ENCODE results near the gene NID2. TPM values are rescaled to one million over a fixed set of nuclear protein-coding genes. Genes with fewer than 3 reads are reported as not detected.

Gene NID2
- total RNA-seq, 3 donors from 2014 or later: 21.7 to 32.5 (median 28.8) TPM

GRCh38 chr14:52067873-52068614 lies 815 bp downstream of the NID2 start:
- Histone ChIP-seq H3K36me3 (ENCODE audit: low read depth) (no peaks in the 10 kb centered on the region), H3K9me3 (no peaks in the 10 kb centered on the region), H3K4me3 (peak overlapping the region; percentile 23), H3K4me1 (ENCODE audit: low read depth) (peaks cover 6% of the 10 kb centered on the region)
- no peak for TF ChIP-seq CTCF (IDR thresholded peaks at IDR 0.05)
- peak; percentile 66 for ATAC-seq
- DNase-seq: peak; percentile 36 to 59 (median 58)
- intact Hi-C loops (cut with DNase I, micrococcal nuclease): loop anchor here in 1 of 2 donors (10.0 kb wide), 1 partner anchor 73 kb away; no protein-coding TSS in a partner anchor

- ATAC-seq (no peak), DNase-seq (no peak)
- no peak overlapping the region for H3K4me3 ChIP-seq
- no peaks in the 10 kb centered on the region for H3K9me3 ChIP-seq
- intact Hi-C loops (cut with DNase I, micrococcal nuclease): loop anchor here in 1 of 2 donors (10.0 kb wide), 1 partner anchor 69 kb away; no protein-coding TSS in a partner anchor
- H3K4me1 ChIP-seq (ENCODE audit: low read depth): peaks cover 12% of the 10 kb centered on the region
- H3K36me3 ChIP-seq (ENCODE audit: low read depth): no peaks in the 10 kb centered on the region
- TF ChIP-seq CTCF (IDR thresholded peaks at IDR 0.05): no peak
These were observed 4.7 kb downstream of the NID2 start for GRCh38 chr14:52064174-52064573.

DNA sequence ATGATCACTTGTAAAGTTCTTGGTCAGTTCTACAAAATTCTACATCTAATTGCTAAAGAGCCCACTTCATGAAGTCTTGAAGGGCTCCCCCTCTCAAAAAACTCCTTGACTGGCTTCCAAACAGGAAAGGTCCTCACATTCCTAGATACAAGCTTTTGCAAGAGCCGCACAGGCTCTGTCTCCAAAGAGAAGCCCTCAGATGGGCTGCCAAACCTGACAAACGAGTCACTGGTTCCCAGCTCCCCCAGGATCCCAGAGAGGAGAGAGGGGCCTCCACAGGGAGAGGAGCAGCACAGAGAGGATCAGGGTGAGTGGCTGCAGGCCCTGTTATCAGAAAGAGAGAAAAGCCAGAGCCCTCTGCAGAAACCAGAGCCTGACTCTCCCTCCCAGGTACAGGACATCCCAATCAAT lies 5.8 kb downstream of the NID2 start:
- no peaks in the 10 kb centered on the region for H3K9me3 ChIP-seq
- DNase-seq (no peak), ATAC-seq (no peak)
- intact Hi-C loops (cut with DNase I, micrococcal nuclease): loop anchor here in 1 of 2 donors (10.0 kb wide), 1 partner anchor 68 kb away; no protein-coding TSS in a partner anchor
- H3K36me3 ChIP-seq (ENCODE audit: low read depth): no peaks in the 10 kb centered on the region
- H3K4me3 ChIP-seq: no peak overlapping the region
- peaks cover 12% of the 10 kb centered on the region for H3K4me1 ChIP-seq (ENCODE audit: low read depth)
- no peak for TF ChIP-seq CTCF (IDR thresholded peaks at IDR 0.05)

GRCh38 chr14:52061890-52062289 lies 7.0 kb downstream of the NID2 start:
- H3K4me1 ChIP-seq (ENCODE audit: low read depth): peaks cover 5% of the 10 kb centered on the region
- no peaks in the 10 kb centered on the region for H3K9me3 ChIP-seq
- DNase-seq (no peak), ATAC-seq (no peak)
- no peaks in the 10 kb centered on the region for H3K36me3 ChIP-seq (ENCODE audit: low read depth)
- intact Hi-C loops (cut with DNase I, micrococcal nuclease): loop anchor here in 1 of 2 donors (10.0 kb wide), 1 partner anchor 67 kb away; no protein-coding TSS in a partner anchor
- TF ChIP-seq CTCF (IDR thresholded peaks at IDR 0.05): no peak
- H3K4me3 ChIP-seq: no peak overlapping the region

- no peaks in the 10 kb centered on the region for H3K9me3 ChIP-seq
- no peak overlapping the region for H3K4me3 ChIP-seq
- DNase-seq (no peak), ATAC-seq (peak; percentile 49)
- no peaks in the 10 kb centered on the region for H3K36me3 ChIP-seq (ENCODE audit: low read depth)
- H3K4me1 ChIP-seq (ENCODE audit: low read depth): peaks cover 5% of the 10 kb centered on the region
- TF ChIP-seq CTCF (IDR thresholded peaks at IDR 0.05): no peak
- intact Hi-C loops (cut with DNase I, micrococcal nuclease): loop anchor here in 1 of 2 donors (10.0 kb wide), 1 partner anchor 67 kb away; no protein-coding TSS in a partner anchor
These were observed 7.5 kb downstream of the NID2 start for GRCh38 chr14:52061390-52061789.

Data from mucosa of descending colon (tissue), 3 donors.